CD4-positive, CD25-positive, alpha-beta regulatory T cell (primary cell): ENCODE measurements around the gene TTC7B. TPM values are rescaled to one million over a fixed set of nuclear protein-coding genes. Genes with fewer than 3 reads are reported as not detected.
A peak's percentile ranks its signal among the peaks of the same experiment; 100 is the strongest.

Source experiments
- ATAC-seq, 2 donors: fragments of 150-1000 bp; cut with Tn5 transposase; one replicate each; pipeline ENCODE4 v1.10.0; 2021; ENCODE audit warnings: low read depth in 2 of 2, moderate number of reproducible peaks in 2 of 2, moderate library complexity in 1 of 2
- DNase-seq, 3 donors: peaks; one replicate each; pipeline versions ENCODE4 v3.0.0 to v3.0.0-alpha.2; 2012 to 2022; ENCODE audit warnings: mixed read lengths in 1 of 3
- H3K27ac ChIP-seq: one replicate; pipeline ENCODE4 v1.7.0; 2013; ENCODE audit warnings: mild to moderate bottlenecking, low read length; ENCODE audit not compliant: insufficient read depth, poor library complexity, severe bottlenecking
- H3K27me3 ChIP-seq: one replicate; pipeline ENCODE4 v1.7.0; 2013; ENCODE audit warnings: low read length; ENCODE audit not compliant: control insufficient read depth, insufficient read depth
- H3K36me3 ChIP-seq: one replicate; pipeline ENCODE4 v1.7.0; 2013; ENCODE audit warnings: mild to moderate bottlenecking, low read length, moderate library complexity; ENCODE audit not compliant: control insufficient read depth, insufficient read depth
- H3K4me1 ChIP-seq: 2 replicates; pipeline ENCODE4 v1.7.0; 2013; ENCODE audit warnings: mild to moderate bottlenecking, low read length; ENCODE audit not compliant: insufficient read depth, control insufficient read depth, poor library complexity, severe bottlenecking
- H3K4me3 ChIP-seq: one replicate; pipeline ENCODE4 v1.7.0; 2013; ENCODE audit warnings: low read depth, mild to moderate bottlenecking, low read length, moderate library complexity
- H3K9me3 ChIP-seq, 2 experiments: 1 replicate in 1 of 2; 2 replicates in 1 of 2; pipeline ENCODE4 v1.7.0; 2013; ENCODE audit warnings: low read length in 2 of 2, mild to moderate bottlenecking in 1 of 2, moderate library complexity in 1 of 2; ENCODE audit not compliant: control insufficient read depth in 2 of 2
- H3K27ac Mint-ChIP-seq, 3 donors: one replicate each; pipeline ENCODE4 v1.8.0; 2020 to 2022; ENCODE audit warnings: mild to moderate bottlenecking in 3 of 3, mixed read lengths in 3 of 3, moderate library complexity in 2 of 3
- H3K27me3 Mint-ChIP-seq: one replicate; pipeline ENCODE4 v1.8.0; 2022; ENCODE audit warnings: mild to moderate bottlenecking, mixed read lengths
- H3K36me3 Mint-ChIP-seq: one replicate; pipeline ENCODE4 v1.8.0; 2020; ENCODE audit warnings: mixed read lengths
- H3K4me1 Mint-ChIP-seq, 4 donors: one replicate each; pipeline ENCODE4 v1.8.0; 2020 to 2022; ENCODE audit warnings: mixed read lengths in 4 of 4, mild to moderate bottlenecking in 1 of 4
- H3K4me3 Mint-ChIP-seq, 4 donors: one replicate each; pipeline ENCODE4 v1.8.0; 2020 to 2022; ENCODE audit warnings: mild to moderate bottlenecking in 4 of 4, mixed read lengths in 4 of 4, moderate library complexity in 3 of 4
- H3K9me3 Mint-ChIP-seq, 7 donors: one replicate each; pipeline ENCODE4 v1.8.0; 2020 to 2022; ENCODE audit warnings: mixed read lengths in 7 of 7, mild to moderate bottlenecking in 3 of 7, moderate library complexity in 2 of 7
- polyA plus RNA-seq, 4 donors: library from polyadenylated mRNA; unstranded; fragments of 300-500 nt; fragmentation: Illumina TruSeq; gene quantifications; one replicate each; pipeline ENCODE4 v1.2.3, GENCODE V29; 2021
- total RNA-seq: library from RNA; stranded (reverse); gene quantifications from one replicate; pipeline ENCODE4 v1.2.3, GENCODE V29; 2022

TTC7B gene
- total and polyA plus RNA-seq, 5 donors from 2014 or later, result 0.88 to 7.8 (median 1.0) TPM

- no peaks in the 10 kb centered on the region for H3K36me3 ChIP-seq
- no peak overlapping the region for H3K4me3 ChIP-seq
- Mint-ChIP-seq H3K4me3 (no peak overlapping the region), H3K27ac (no peak overlapping the region), H3K4me1 (no peaks in the 10 kb centered on the region), H3K36me3 (no peaks in the 10 kb centered on the region), H3K9me3 (no peaks in the 10 kb centered on the region), H3K27me3 (peaks cover 4% of the 10 kb centered on the region)
- DNase-seq, result no peak
- H3K9me3 ChIP-seq, result no peaks in the 10 kb centered on the region
- no peak overlapping the region for H3K27ac ChIP-seq
- no peaks in the 10 kb centered on the region for H3K27me3 ChIP-seq
- ATAC-seq, result no peak
- H3K4me1 ChIP-seq, result no peaks in the 10 kb centered on the region
These were observed 212.4 kb downstream of the TTC7B start for GRCh38 chr14:90603841-90604240.

GRCh38 chr14:90603336-90603735, 212.9 kb downstream of the TTC7B start:
- Mint-ChIP-seq H3K27me3 (peaks cover 4% of the 10 kb centered on the region), H3K27ac (no peak overlapping the region), H3K4me3 (no peak overlapping the region), H3K36me3 (no peaks in the 10 kb centered on the region), H3K9me3 (no peaks in the 10 kb centered on the region), H3K4me1 (no peaks in the 10 kb centered on the region)
- no peak for DNase-seq
- H3K36me3 ChIP-seq, result no peaks in the 10 kb centered on the region
- no peak overlapping the region for H3K27ac ChIP-seq
- no peaks in the 10 kb centered on the region for H3K4me1 ChIP-seq
- H3K27me3 ChIP-seq, result no peaks in the 10 kb centered on the region
- no peak overlapping the region for H3K4me3 ChIP-seq
- H3K9me3 ChIP-seq, result no peaks in the 10 kb centered on the region
- ATAC-seq, result no peak

GRCh38 chr14:90602088-90602687, 214.0 kb downstream of the TTC7B start:
- H3K9me3 ChIP-seq, result no peaks in the 10 kb centered on the region
- Mint-ChIP-seq H3K9me3 (no peaks in the 10 kb centered on the region), H3K36me3 (no peaks in the 10 kb centered on the region), H3K27ac (no peak overlapping the region), H3K27me3 (peaks cover 4% of the 10 kb centered on the region), H3K4me3 (no peak overlapping the region), H3K4me1 (no peaks in the 10 kb centered on the region)
- no peaks in the 10 kb centered on the region for H3K27me3 ChIP-seq
- no peaks in the 10 kb centered on the region for H3K4me1 ChIP-seq
- H3K4me3 ChIP-seq, result no peak overlapping the region
- H3K27ac ChIP-seq, result no peak overlapping the region
- no peaks in the 10 kb centered on the region for H3K36me3 ChIP-seq
- ATAC-seq (no peak), DNase-seq (no peak)

- DNase-seq (no peak), ATAC-seq (no peak)
- no peak overlapping the region for H3K4me3 Mint-ChIP-seq
- no peak overlapping the region for H3K27ac Mint-ChIP-seq
- Histone ChIP-seq H3K27ac (no peak overlapping the region), H3K4me3 (no peak overlapping the region), H3K4me1 (no peaks in the 10 kb centered on the region), H3K27me3 (no peaks in the 10 kb centered on the region), H3K36me3 (no peaks in the 10 kb centered on the region), H3K9me3 (no peaks in the 10 kb centered on the region)
- no peaks in the 10 kb centered on the region for H3K4me1 Mint-ChIP-seq
- peaks cover 4% of the 10 kb centered on the region for H3K27me3 Mint-ChIP-seq
- H3K9me3 Mint-ChIP-seq, result no peaks in the 10 kb centered on the region
- no peaks in the 10 kb centered on the region for H3K36me3 Mint-ChIP-seq
These were observed 214.7 kb downstream of the TTC7B start for GRCh38 chr14:90601563-90601962.

DNA sequence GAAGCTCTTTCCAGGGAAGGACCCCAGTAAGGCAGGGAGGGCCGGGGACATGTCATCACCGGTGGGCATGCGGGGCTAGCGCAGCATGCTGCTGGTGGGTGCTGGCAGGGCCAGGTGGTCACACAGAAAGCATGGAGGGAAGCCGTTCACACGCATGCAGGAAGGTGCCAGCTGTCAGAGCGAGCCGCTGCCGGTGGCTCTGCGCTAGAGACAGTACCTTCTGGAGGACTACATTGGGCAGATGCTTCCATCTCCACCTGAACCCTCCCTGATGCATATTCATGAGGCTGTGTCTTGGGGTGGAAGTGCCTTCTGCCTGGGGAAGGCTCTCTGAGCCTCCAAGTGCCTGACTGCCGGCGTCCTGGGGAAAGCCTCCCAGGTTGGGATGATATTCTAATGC, 215.6 kb downstream of the TTC7B start:
- ATAC-seq (no peak), DNase-seq (no peak)
- no peaks in the 10 kb centered on the region for H3K4me1 Mint-ChIP-seq
- no peaks in the 10 kb centered on the region for H3K4me1 ChIP-seq
- H3K9me3 ChIP-seq, result no peaks in the 10 kb centered on the region
- H3K4me3 Mint-ChIP-seq, result no peak overlapping the region
- H3K4me3 ChIP-seq, result no peak overlapping the region
- no peaks in the 10 kb centered on the region for H3K36me3 Mint-ChIP-seq
- no peaks in the 10 kb centered on the region for H3K9me3 Mint-ChIP-seq
- H3K36me3 ChIP-seq, result no peaks in the 10 kb centered on the region
- no peaks in the 10 kb centered on the region for H3K27me3 ChIP-seq
- no peak overlapping the region for H3K27ac Mint-ChIP-seq
- no peak overlapping the region for H3K27ac ChIP-seq
- H3K27me3 Mint-ChIP-seq, result peaks cover 3% of the 10 kb centered on the region

GRCh38 chr14:90599748-90600507, 216.3 kb downstream of the TTC7B start:
- ATAC-seq (no peak), DNase-seq (peak in 1 of 3 donors; percentile 2)
- Mint-ChIP-seq H3K4me3 (no peak overlapping the region), H3K27ac (no peak overlapping the region), H3K9me3 (no peaks in the 10 kb centered on the region), H3K27me3 (no peaks in the 10 kb centered on the region), H3K36me3 (no peaks in the 10 kb centered on the region), H3K4me1 (no peaks in the 10 kb centered on the region)
- Histone ChIP-seq H3K4me3 (no peak overlapping the region), H3K9me3 (no peaks in the 10 kb centered on the region), H3K4me1 (no peaks in the 10 kb centered on the region), H3K27me3 (no peaks in the 10 kb centered on the region), H3K27ac (no peak overlapping the region), H3K36me3 (no peaks in the 10 kb centered on the region)

GRCh38 chr14:90599339-90599738, 216.9 kb downstream of the TTC7B start:
- H3K4me1 ChIP-seq, result no peaks in the 10 kb centered on the region
- H3K9me3 ChIP-seq, result no peaks in the 10 kb centered on the region
- ATAC-seq, result no peak
- Mint-ChIP-seq H3K9me3 (no peaks in the 10 kb centered on the region), H3K27ac (no peak overlapping the region), H3K27me3 (no peaks in the 10 kb centered on the region), H3K4me3 (no peak overlapping the region), H3K4me1 (no peaks in the 10 kb centered on the region), H3K36me3 (no peaks in the 10 kb centered on the region)
- no peak for DNase-seq
- no peak overlapping the region for H3K4me3 ChIP-seq
- no peaks in the 10 kb centered on the region for H3K36me3 ChIP-seq
- no peaks in the 10 kb centered on the region for H3K27me3 ChIP-seq
- H3K27ac ChIP-seq, result no peak overlapping the region

DNA sequence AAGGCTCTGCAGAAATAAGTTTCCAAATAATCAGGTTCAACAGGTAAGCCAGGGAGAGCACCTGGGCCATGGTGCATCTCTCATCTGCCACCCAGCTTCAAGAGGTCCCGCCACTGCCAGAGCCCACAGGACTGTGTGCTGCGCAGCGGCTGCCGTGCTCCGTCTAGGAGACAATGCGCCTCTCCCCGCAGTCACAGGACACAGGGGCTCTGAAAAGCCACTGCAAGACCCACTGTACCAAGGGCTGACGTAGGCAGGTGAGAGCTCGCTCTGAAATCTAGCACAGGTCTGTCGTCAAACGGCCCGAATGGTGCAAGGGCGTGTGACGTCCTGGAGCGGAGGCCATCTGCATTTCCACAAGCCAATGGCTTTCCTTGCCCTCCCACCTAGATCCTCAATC, 218.3 kb downstream of the TTC7B start:
- Mint-ChIP-seq H3K9me3 (no peaks in the 10 kb centered on the region), H3K4me3 (no peak overlapping the region), H3K27ac (no peak overlapping the region), H3K4me1 (no peaks in the 10 kb centered on the region), H3K27me3 (no peaks in the 10 kb centered on the region), H3K36me3 (no peaks in the 10 kb centered on the region)
- DNase-seq, result no peak
- ATAC-seq, result no peak
- Histone ChIP-seq H3K4me3 (no peak overlapping the region), H3K27me3 (no peaks in the 10 kb centered on the region), H3K27ac (no peak overlapping the region), H3K36me3 (no peaks in the 10 kb centered on the region), H3K9me3 (no peaks in the 10 kb centered on the region), H3K4me1 (no peaks in the 10 kb centered on the region)
